GM12872 (cell line): ENCODE measurements around the gene PHACTR1.

Source experiments
- TF ChIP-seq, protein P1 (sequence below): IDR thresholded peaks from 3 replicates; pipeline ENCODE4 v1.5.1; 2011; ENCODE audit warnings: low read depth, mild to moderate bottlenecking, low read length, moderate library complexity; ENCODE audit not compliant: insufficient read depth

Gene PHACTR1

GRCh38 chr6:13300643-13301590 lies 584.4 kb downstream of the PHACTR1 start:
- TF ChIP-seq, protein P1, sequence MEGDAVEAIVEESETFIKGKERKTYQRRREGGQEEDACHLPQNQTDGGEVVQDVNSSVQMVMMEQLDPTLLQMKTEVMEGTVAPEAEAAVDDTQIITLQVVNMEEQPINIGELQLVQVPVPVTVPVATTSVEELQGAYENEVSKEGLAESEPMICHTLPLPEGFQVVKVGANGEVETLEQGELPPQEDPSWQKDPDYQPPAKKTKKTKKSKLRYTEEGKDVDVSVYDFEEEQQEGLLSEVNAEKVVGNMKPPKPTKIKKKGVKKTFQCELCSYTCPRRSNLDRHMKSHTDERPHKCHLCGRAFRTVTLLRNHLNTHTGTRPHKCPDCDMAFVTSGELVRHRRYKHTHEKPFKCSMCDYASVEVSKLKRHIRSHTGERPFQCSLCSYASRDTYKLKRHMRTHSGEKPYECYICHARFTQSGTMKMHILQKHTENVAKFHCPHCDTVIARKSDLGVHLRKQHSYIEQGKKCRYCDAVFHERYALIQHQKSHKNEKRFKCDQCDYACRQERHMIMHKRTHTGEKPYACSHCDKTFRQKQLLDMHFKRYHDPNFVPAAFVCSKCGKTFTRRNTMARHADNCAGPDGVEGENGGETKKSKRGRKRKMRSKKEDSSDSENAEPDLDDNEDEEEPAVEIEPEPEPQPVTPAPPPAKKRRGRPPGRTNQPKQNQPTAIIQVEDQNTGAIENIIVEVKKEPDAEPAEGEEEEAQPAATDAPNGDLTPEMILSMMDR, result no peak

GRCh38 chr6:13302291-13302690 lies 585.7 kb downstream of the PHACTR1 start:
- TF ChIP-seq, protein P1, result no peak

GRCh38 chr6:13302751-13303667 lies 586.4 kb downstream of the PHACTR1 start:
- TF ChIP-seq, protein P1, result no peak

GRCh38 chr6:13303668-13304017 lies 587.1 kb downstream of the PHACTR1 start:
- TF ChIP-seq, protein P1, result no peak

- TF ChIP-seq, protein P1, result no peak
Observed at GRCh38 chr6:13304101-13304500, 587.5 kb downstream of the PHACTR1 start.

DNA sequence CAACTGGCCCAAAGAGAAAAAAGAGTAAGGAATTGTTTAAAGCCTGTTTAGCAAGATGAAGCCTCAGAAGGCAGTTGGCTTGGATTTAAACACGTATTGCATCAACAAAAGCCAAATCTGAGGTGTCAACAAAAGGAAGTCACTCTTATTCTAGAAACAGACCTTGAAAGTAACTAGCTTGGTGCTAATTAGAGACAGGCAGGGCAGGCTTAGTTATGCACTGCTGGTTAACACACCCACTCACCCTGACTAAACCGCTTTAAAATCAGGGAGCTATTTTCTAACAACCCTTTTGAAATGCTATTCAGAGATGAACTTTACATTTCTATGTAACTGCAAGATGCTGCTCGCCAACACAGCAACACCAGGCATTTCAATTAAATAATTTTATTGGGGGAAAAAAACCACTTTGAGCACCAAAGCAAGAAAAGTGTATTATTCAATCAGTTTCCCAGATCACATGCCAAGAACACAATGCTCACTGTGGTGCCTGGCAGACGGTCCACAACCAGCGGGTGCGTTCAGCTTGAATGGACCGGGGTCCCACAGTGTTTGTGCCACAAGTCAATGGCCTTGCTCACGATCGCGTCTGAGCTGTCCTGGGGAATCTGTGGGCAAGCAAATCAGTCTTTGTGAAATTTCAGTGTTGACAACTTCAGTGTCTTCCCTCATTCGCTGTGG lies 588.2 kb downstream of the PHACTR1 start:
- TF ChIP-seq, protein P1, result no peak
